GM15510 (cell line): ENCODE results near the gene NKX2-1.

Experiments
- POLR2A ChIP-seq: IDR thresholded peaks from 3 replicates; pipeline ENCODE4 v1.6.1; 2011; ENCODE audit warnings: borderline replicate concordance; ENCODE audit not compliant: insufficient read length; ENCODE audit errors: extremely low read depth

Gene NKX2-1

GRCh38 chr14:36502558-36503508 is 17.2 kb downstream of the NKX2-1 start:
- no peak for TF ChIP-seq POLR2A

GRCh38 chr14:36498938-36499337 is 21.1 kb downstream of the NKX2-1 start:
- no peak for TF ChIP-seq POLR2A

GRCh38 chr14:36496346-36496745 is 23.7 kb downstream of the NKX2-1 start:
- TF ChIP-seq POLR2A, result no peak

GRCh38 chr14:36495666-36496065 is 24.4 kb downstream of the NKX2-1 start:
- TF ChIP-seq POLR2A, result no peak

- no peak for TF ChIP-seq POLR2A
These were observed 26.3 kb downstream of the NKX2-1 start for GRCh38 chr14:36493761-36494160.

GRCh38 chr14:36485773-36486172 is 34.3 kb downstream of the NKX2-1 start:
- TF ChIP-seq POLR2A, result no peak

- no peak for TF ChIP-seq POLR2A
These were observed 40.7 kb downstream of the NKX2-1 start for GRCh38 chr14:36479344-36479743.

GRCh38 chr14:36478782-36479181 is 41.2 kb downstream of the NKX2-1 start:
- TF ChIP-seq POLR2A, result no peak

GRCh38 chr14:36477266-36477665 is 42.8 kb downstream of the NKX2-1 start:
- TF ChIP-seq POLR2A, result no peak

- TF ChIP-seq POLR2A, result no peak
These were observed 45.4 kb downstream of the NKX2-1 start for GRCh38 chr14:36474593-36474992.

- TF ChIP-seq POLR2A, result no peak
These were observed 48.6 kb downstream of the NKX2-1 start for GRCh38 chr14:36471431-36471830.

- TF ChIP-seq POLR2A, result no peak
These were observed 52.7 kb downstream of the NKX2-1 start for GRCh38 chr14:36467332-36467731.
